Measurements from ENCODE around the gene EPAS1.

GRCh38 chr2:46310446-46310845 is 13.2 kb downstream of the EPAS1 start:
- TF ChIP-seq, protein P1, sequence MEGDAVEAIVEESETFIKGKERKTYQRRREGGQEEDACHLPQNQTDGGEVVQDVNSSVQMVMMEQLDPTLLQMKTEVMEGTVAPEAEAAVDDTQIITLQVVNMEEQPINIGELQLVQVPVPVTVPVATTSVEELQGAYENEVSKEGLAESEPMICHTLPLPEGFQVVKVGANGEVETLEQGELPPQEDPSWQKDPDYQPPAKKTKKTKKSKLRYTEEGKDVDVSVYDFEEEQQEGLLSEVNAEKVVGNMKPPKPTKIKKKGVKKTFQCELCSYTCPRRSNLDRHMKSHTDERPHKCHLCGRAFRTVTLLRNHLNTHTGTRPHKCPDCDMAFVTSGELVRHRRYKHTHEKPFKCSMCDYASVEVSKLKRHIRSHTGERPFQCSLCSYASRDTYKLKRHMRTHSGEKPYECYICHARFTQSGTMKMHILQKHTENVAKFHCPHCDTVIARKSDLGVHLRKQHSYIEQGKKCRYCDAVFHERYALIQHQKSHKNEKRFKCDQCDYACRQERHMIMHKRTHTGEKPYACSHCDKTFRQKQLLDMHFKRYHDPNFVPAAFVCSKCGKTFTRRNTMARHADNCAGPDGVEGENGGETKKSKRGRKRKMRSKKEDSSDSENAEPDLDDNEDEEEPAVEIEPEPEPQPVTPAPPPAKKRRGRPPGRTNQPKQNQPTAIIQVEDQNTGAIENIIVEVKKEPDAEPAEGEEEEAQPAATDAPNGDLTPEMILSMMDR (IDR thresholded peaks at IDR 0.05; ENCODE audit: low read depth, low read length, missing input control) = no peak
- TF ChIP-seq, protein P2, sequence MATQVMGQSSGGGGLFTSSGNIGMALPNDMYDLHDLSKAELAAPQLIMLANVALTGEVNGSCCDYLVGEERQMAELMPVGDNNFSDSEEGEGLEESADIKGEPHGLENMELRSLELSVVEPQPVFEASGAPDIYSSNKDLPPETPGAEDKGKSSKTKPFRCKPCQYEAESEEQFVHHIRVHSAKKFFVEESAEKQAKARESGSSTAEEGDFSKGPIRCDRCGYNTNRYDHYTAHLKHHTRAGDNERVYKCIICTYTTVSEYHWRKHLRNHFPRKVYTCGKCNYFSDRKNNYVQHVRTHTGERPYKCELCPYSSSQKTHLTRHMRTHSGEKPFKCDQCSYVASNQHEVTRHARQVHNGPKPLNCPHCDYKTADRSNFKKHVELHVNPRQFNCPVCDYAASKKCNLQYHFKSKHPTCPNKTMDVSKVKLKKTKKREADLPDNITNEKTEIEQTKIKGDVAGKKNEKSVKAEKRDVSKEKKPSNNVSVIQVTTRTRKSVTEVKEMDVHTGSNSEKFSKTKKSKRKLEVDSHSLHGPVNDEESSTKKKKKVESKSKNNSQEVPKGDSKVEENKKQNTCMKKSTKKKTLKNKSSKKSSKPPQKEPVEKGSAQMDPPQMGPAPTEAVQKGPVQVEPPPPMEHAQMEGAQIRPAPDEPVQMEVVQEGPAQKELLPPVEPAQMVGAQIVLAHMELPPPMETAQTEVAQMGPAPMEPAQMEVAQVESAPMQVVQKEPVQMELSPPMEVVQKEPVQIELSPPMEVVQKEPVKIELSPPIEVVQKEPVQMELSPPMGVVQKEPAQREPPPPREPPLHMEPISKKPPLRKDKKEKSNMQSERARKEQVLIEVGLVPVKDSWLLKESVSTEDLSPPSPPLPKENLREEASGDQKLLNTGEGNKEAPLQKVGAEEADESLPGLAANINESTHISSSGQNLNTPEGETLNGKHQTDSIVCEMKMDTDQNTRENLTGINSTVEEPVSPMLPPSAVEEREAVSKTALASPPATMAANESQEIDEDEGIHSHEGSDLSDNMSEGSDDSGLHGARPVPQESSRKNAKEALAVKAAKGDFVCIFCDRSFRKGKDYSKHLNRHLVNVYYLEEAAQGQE (IDR thresholded peaks at IDR 0.05) = no peak
- TF ChIP-seq ATF3 (IDR thresholded peaks at IDR 0.05) (no peak), GABPA (IDR thresholded peaks at IDR 0.05 in 1 of 2, conservative IDR thresholded peaks at IDR 0.05 in 1 of 2) (no peak), TAF1 (conservative IDR thresholded peaks at IDR 0.05) (no peak), SP1 (IDR thresholded peaks at IDR 0.05) (no peak), RAD21 (IDR thresholded peaks at IDR 0.05) (no peak), RXRA (IDR thresholded peaks at IDR 0.05) (no peak)
- TF ChIP-seq, protein P3, sequence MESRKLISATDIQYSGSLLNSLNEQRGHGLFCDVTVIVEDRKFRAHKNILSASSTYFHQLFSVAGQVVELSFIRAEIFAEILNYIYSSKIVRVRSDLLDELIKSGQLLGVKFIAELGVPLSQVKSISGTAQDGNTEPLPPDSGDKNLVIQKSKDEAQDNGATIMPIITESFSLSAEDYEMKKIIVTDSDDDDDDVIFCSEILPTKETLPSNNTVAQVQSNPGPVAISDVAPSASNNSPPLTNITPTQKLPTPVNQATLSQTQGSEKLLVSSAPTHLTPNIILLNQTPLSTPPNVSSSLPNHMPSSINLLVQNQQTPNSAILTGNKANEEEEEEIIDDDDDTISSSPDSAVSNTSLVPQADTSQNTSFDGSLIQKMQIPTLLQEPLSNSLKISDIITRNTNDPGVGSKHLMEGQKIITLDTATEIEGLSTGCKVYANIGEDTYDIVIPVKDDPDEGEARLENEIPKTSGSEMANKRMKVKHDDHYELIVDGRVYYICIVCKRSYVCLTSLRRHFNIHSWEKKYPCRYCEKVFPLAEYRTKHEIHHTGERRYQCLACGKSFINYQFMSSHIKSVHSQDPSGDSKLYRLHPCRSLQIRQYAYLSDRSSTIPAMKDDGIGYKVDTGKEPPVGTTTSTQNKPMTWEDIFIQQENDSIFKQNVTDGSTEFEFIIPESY (IDR thresholded peaks at IDR 0.05) = no peak
- TF ChIP-seq, protein P4, sequence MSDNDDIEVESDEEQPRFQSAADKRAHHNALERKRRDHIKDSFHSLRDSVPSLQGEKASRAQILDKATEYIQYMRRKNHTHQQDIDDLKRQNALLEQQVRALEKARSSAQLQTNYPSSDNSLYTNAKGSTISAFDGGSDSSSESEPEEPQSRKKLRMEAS (IDR thresholded peaks at IDR 0.05) = no peak

Data from liver (tissue), 3 donors.